Hepatocyte (in vitro differentiated cells): ENCODE data around the gene GABBR2. TPM values are rescaled to one million over a fixed set of nuclear protein-coding genes. Genes with fewer than 3 reads are reported as not detected.

Experiments
- DNase-seq: peaks from one replicate; pipeline ENCODE4 v3.0.0-alpha.2; 2016; ENCODE audit warnings: low spot score
- H2AFZ ChIP-seq: fragments of 200-600 bp; sonication (generic); 2 replicates; pipeline ENCODE4 v1.6.0; 2016; ENCODE audit warnings: antibody characterized with exemption, mild to moderate bottlenecking
- H3K27ac ChIP-seq: fragments of 200-600 bp; sonication (generic); 2 replicates; pipeline ENCODE4 v1.5.1; 2016; ENCODE audit warnings: mild to moderate bottlenecking
- H3K27me3 ChIP-seq: fragments of 200-600 bp; sonication (generic); 2 replicates; pipeline ENCODE4 v1.6.1; 2016
- H3K36me3 ChIP-seq: fragments of 200-600 bp; sonication (generic); replicated peaks from 2 replicates; pipeline ENCODE4 v1.5.1; 2016; ENCODE audit warnings: low read depth; ENCODE audit not compliant: insufficient read depth
- H3K4me1 ChIP-seq: fragments of 200-600 bp; sonication (generic); 2 replicates; pipeline ENCODE4 v1.5.1; 2016; ENCODE audit warnings: mild to moderate bottlenecking, moderate library complexity; ENCODE audit not compliant: insufficient read depth
- H3K4me2 ChIP-seq: fragments of 200-600 bp; sonication (generic); 2 replicates; pipeline ENCODE4 v1.6.0; 2016
- H3K4me3 ChIP-seq: fragments of 200-600 bp; sonication (generic); 2 replicates; pipeline ENCODE4 v1.5.1; 2016; ENCODE audit warnings: mild to moderate bottlenecking
- H3K79me2 ChIP-seq: fragments of 200-600 bp; sonication (generic); 2 replicates; pipeline ENCODE4 v1.6.0; 2017; ENCODE audit warnings: mild to moderate bottlenecking
- H3K9me2 ChIP-seq: fragments of 200-600 bp; sonication (generic); replicated peaks from 2 replicates; pipeline ENCODE4 v1.6.0; 2017; ENCODE audit warnings: mild to moderate bottlenecking; ENCODE audit not compliant: insufficient read depth
- H3K9me3 ChIP-seq: fragments of 200-600 bp; sonication (generic); 2 replicates; pipeline ENCODE4 v1.5.1; 2016; ENCODE audit warnings: low read depth, mild to moderate bottlenecking
- H4K20me1 ChIP-seq: fragments of 200-600 bp; sonication (generic); 2 replicates; pipeline ENCODE4 v1.6.0; 2016; ENCODE audit warnings: mild to moderate bottlenecking; ENCODE audit not compliant: insufficient read depth, poor library complexity, severe bottlenecking
- EZH2 ChIP-seq: fragments of 200-600 bp; sonication (generic); IDR thresholded peaks from 2 replicates; pipeline ENCODE4 v1.6.1; 2016; ENCODE audit warnings: antibody characterized with exemption, mild to moderate bottlenecking, borderline replicate concordance
- EZH2phosphoT487 ChIP-seq: fragments of 200-600 bp; sonication (generic); IDR thresholded peaks from one replicate; pipeline ENCODE4 v1.6.1; 2018; ENCODE audit warnings: antibody characterized with exemption, mild to moderate bottlenecking, low read depth, moderate library complexity; ENCODE audit not compliant: unreplicated experiment, severe bottlenecking
- WGBS: methylation state at CpG from one replicate; pipeline ENCODE4 v1.1.6; 2016; ENCODE audit warnings: low lambda C conversion rate; ENCODE audit errors: missing lambda C conversion rate; 5-methylcytosine and 5-hydroxymethylcytosine counted together
- polyA plus RNA-seq: library from polyadenylated mRNA; unstranded; fragments of >200 nt; fragmentation: Nextera tagmentation; extraction: Ambion mirVana; gene quantifications from 2 replicates; pipeline ENCODE4 v1.2.1, GENCODE V29; 2016
- total RNA-seq: library from RNA; depleted of rRNA; stranded (reverse); fragments of >200 nt; gene quantifications from 2 replicates; pipeline ENCODE4 v1.2.3, GENCODE V29; 2014
- TF ChIP-seq, protein P1 (sequence below): fragments of 200-600 bp; sonication (generic); IDR thresholded peaks from 2 replicates; pipeline ENCODE4 v1.5.1; 2016; ENCODE audit warnings: antibody characterized with exemption, mild to moderate bottlenecking; ENCODE audit not compliant: poor library complexity

The GABBR2 gene
- total and polyA plus RNA-seq, 2 experiments from 2014 or later: 0.20 to 0.28 TPM

DNA sequence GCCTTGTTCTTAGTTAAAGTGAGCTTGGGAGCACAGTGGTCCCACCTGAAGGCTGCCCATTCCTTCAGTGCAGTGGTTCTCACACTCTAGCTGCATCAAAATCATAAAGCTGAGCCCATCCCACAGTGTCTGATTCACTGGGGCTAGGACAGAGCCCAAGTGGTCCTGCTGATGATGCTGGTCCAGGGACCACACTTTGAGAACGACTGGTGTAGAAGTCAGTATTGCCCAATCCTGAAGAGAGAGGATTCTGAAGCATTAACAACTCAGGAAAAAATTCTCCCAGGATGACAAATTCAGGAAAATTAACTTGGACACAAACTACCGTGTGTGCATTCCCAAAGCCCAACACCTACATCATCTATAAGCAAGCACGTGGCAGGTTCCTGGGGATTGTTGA lies 176.2 kb downstream of the GABBR2 start:
- H3K79me2 ChIP-seq: no peaks in the 10 kb centered on the region
- no peak overlapping the region for H3K4me3 ChIP-seq
- H3K4me1 ChIP-seq: no peaks in the 10 kb centered on the region
- no peak overlapping the region for H3K4me2 ChIP-seq
- WGBS: 89% methylated on average over 3 of the region's 3 CpGs
- H3K9me2 ChIP-seq: no peaks in the 10 kb centered on the region
- DNase-seq: no peak
- H3K27ac ChIP-seq: no peak overlapping the region
- no peak for TF ChIP-seq EZH2
- TF ChIP-seq, protein P1, sequence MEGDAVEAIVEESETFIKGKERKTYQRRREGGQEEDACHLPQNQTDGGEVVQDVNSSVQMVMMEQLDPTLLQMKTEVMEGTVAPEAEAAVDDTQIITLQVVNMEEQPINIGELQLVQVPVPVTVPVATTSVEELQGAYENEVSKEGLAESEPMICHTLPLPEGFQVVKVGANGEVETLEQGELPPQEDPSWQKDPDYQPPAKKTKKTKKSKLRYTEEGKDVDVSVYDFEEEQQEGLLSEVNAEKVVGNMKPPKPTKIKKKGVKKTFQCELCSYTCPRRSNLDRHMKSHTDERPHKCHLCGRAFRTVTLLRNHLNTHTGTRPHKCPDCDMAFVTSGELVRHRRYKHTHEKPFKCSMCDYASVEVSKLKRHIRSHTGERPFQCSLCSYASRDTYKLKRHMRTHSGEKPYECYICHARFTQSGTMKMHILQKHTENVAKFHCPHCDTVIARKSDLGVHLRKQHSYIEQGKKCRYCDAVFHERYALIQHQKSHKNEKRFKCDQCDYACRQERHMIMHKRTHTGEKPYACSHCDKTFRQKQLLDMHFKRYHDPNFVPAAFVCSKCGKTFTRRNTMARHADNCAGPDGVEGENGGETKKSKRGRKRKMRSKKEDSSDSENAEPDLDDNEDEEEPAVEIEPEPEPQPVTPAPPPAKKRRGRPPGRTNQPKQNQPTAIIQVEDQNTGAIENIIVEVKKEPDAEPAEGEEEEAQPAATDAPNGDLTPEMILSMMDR: no peak
- no peak for TF ChIP-seq EZH2phosphoT487
- H3K9me3 ChIP-seq: no peaks in the 10 kb centered on the region
- H4K20me1 ChIP-seq: no peaks in the 10 kb centered on the region
- no peaks in the 10 kb centered on the region for H3K36me3 ChIP-seq
- peaks cover 4% of the 10 kb centered on the region for H3K27me3 ChIP-seq
- H2AFZ ChIP-seq: no peak overlapping the region

DNA sequence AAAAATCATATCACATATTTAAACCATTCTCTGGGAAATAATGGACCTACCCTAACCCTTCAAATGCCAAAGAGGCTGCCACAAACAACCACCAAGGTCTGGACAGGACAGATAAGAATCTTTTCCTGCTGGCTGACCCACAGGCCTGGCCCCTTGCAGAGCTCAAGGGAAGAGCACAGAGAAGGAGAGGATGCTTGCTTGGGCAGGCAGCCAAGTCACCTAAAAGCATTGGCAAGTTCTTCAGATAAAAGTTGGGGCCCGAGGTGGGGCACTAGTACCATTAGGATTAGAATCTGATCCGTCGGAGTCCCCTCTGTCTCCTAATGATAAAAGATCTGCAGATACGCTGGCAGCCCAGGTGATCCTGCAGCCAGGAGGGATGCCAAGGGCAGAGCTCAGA lies 176.6 kb downstream of the GABBR2 start:
- no peak overlapping the region for H2AFZ ChIP-seq
- H4K20me1 ChIP-seq: no peaks in the 10 kb centered on the region
- no peak for DNase-seq
- H3K36me3 ChIP-seq: no peaks in the 10 kb centered on the region
- H3K27me3 ChIP-seq: peaks cover 4% of the 10 kb centered on the region
- H3K27ac ChIP-seq: no peak overlapping the region
- no peak overlapping the region for H3K4me2 ChIP-seq
- H3K4me3 ChIP-seq: no peak overlapping the region
- no peaks in the 10 kb centered on the region for H3K4me1 ChIP-seq
- H3K79me2 ChIP-seq: no peaks in the 10 kb centered on the region
- WGBS: 85% methylated on average over 4 of the region's 4 CpGs
- no peaks in the 10 kb centered on the region for H3K9me2 ChIP-seq
- no peak for TF ChIP-seq EZH2phosphoT487
- TF ChIP-seq EZH2: no peak
- TF ChIP-seq, protein P1: no peak
- no peaks in the 10 kb centered on the region for H3K9me3 ChIP-seq

DNA sequence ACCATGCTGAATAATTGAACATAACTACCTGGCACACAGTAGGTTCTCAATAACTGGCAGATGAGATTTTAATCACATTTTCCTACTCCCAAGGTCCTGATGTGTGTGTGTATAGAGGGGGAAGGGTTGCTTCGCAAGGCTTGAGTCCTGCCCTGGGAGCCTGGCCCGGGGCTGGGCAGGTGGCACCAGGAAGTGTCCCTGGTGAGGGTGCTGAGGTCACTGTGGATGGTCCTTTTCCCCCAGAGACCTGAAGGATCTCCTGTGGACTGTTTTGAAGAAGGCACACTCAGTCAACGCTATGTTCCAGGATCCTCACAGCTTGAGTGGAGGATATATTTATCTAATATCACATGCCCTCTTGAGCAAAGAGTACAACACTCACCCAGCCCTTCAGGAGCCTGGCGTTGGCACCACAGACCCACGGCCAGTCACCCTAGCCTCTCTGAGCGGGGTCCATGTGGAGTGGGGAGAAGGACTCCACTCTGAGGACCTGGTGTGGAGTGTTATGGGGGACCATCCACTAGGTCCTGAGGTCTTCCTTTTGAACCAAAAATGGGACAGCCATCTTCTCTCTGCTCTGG lies 177.8 kb downstream of the GABBR2 start:
- Histone ChIP-seq H3K9me2 (no peaks in the 10 kb centered on the region), H3K36me3 (no peaks in the 10 kb centered on the region), H3K27ac (no peak overlapping the region), H4K20me1 (no peaks in the 10 kb centered on the region), H3K4me1 (no peaks in the 10 kb centered on the region), H3K4me3 (no peak overlapping the region), H2AFZ (no peak overlapping the region), H3K79me2 (no peaks in the 10 kb centered on the region), H3K9me3 (no peaks in the 10 kb centered on the region), H3K27me3 (peaks cover 4% of the 10 kb centered on the region), H3K4me2 (no peak overlapping the region)
- no peak for DNase-seq
- 88% methylated on average over 6 of the region's 6 CpGs for WGBS
- no peak for TF ChIP-seq EZH2

DNA sequence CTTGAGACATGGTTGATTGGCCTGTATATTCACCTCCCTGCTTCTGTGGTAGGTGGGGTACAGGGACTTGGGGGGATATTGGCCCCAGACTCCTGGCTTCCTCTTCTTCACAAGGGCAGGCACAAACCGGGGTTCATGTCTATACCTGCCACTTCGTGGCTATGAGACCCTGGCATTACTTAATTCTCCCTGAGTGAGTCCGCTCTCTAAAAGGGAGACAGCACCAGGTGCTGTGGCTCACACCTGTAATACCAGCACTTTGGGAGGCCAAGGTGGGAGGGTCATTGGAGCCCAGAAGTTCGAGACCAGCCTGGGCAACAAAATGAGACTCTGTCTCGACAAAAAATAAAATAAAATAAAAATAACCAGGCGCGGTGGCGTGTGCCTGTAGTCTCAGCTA lies 178.5 kb downstream of the GABBR2 start:
- Histone ChIP-seq H3K27me3 (peaks cover 5% of the 10 kb centered on the region), H3K4me1 (no peaks in the 10 kb centered on the region), H3K79me2 (no peaks in the 10 kb centered on the region), H3K36me3 (no peaks in the 10 kb centered on the region), H3K4me3 (no peak overlapping the region), H3K4me2 (no peak overlapping the region), H3K9me2 (no peaks in the 10 kb centered on the region), H2AFZ (no peak overlapping the region), H3K27ac (no peak overlapping the region), H3K9me3 (no peaks in the 10 kb centered on the region), H4K20me1 (no peaks in the 10 kb centered on the region)
- no peak for DNase-seq
- WGBS: 82% methylated on average over 8 of the region's 8 CpGs
- TF ChIP-seq, protein P1: no peak
- TF ChIP-seq EZH2phosphoT487 (no peak), EZH2 (no peak)
